Measurements from ENCODE around the gene UBE2O.

The UBE2O gene

DNA sequence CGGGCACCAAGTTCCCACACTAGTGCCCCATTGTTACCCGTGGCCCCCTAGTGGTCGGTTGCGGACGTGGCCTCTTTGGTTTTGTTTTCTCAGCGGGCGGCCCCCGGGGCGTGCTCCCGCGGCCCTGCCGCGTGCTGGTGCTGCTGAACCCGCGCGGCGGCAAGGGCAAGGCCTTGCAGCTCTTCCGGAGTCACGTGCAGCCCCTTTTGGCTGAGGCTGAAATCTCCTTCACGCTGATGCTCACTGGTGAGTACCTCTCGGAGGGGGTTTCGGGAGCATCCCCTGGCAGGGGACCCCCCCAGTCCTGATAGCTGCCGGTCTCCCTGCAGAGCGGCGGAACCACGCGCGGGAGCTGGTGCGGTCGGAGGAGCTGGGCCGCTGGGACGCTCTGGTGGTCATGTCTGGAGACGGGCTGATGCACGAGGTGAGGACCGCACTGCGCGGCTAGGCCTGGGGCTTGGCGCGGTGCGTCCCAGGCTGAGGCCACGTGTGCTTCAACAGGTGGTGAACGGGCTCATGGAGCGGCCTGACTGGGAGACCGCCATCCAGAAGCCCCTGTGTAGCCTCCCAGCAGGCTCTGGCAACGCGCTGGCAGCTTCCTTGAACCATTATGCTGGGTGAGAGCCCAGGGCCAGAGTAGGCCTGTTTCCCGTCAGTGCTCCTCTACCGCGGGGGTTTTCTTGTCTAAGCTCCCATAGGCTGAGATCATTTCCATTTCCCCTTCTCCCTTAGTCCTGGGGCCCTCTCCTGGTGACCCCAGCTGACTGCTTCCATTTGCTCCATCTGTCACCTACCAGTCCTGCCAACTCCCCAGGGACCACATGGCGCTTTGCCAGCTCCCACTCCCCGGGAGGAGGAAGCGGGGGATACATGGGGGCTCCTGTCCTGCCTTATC, 66.8 kb downstream of the UBE2O start:
- peak; percentile 94 for DNase-seq

DNA sequence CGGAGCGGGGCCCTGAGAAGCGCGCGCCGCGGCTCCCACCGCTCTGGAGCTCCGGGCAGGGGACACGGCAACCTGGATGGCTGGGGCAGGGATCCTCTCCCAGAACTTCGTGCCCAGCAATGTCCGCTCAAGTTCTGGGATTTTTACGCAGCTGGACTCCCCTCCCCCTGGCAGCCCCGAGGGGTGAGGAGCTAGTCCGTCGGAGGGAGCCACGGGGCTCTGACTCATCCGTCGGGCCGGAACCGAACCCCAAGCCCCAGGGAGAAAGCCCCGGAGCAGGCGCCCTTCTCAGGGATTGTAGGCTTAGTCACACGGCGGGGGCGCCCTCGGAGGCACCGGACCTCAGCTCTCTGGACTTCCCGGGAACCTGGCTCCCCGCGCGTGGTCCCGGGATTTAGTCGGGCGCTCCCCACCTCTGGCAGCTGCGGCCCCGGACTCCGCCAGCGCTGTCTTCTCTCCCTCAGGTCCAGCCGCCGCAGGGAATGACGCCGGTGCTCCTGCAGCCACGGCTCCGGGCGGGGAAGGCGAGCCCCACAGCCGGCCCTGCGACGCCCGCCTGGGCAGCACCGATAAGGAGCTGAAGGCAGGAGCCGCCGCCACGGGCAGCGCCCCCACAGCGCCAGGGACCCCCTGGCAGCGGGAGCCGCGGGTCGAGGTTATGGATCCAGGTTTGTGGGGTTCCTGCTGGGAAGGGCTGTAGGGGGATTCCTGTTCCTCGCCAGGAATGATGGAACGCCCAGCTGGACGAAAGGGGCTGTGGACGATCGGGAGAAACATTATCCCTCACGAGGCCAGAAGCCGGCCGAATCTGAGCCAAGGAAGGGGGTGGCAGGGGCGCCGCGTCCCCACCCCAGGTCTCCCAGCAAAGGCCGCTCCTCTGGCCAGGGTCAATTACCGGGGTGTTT, 67.7 kb downstream of the UBE2O start:
- DNase-seq = peak; percentile 73

DNA sequence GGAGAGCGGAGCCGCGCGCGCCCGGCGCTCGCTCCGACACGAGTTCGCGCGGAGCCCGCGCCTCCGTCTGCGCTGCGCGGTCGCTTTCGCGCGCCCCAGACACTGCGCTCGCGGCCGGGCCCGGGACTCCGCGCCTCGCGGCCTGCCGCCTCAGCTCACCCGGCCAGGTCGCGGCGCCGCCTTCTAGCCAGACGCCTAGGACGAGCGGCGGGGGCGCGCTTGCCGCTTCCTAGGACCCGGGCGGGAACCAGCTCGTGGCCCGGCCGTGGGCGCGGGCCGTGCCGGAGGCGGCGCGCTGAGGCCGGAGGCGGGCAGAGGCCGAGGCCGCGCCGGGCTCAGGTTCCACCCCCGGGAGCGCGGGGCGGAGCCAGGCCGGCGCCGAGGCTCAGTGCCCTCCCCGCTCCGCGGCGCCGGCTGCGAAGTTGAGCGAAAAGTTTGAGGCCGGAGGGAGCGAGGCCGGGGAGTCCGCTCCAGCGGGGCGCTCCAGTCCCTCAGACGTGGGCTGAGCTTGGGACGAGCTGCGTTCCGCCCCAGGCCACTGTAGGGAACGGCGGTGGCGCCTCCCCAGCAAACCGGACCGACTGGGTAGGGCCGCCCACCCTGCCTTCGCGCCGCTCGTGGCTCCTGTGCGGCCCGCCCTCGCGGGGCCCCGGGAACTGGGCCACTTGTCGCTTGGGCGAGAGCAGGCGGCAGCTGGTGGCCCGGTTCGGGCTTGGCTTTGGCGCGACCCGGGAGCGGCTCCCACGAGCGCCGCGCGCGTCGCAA, 68.5 kb downstream of the UBE2O start, which contains the start of gene SPHK1:
Gene SPHK1 (plus strand): TSS at position 388 of the 765 bp plus-strand sequence. CDS start 1,036 bp downstream, outside the sequence.
- peak; percentile 90 for DNase-seq

DNA sequence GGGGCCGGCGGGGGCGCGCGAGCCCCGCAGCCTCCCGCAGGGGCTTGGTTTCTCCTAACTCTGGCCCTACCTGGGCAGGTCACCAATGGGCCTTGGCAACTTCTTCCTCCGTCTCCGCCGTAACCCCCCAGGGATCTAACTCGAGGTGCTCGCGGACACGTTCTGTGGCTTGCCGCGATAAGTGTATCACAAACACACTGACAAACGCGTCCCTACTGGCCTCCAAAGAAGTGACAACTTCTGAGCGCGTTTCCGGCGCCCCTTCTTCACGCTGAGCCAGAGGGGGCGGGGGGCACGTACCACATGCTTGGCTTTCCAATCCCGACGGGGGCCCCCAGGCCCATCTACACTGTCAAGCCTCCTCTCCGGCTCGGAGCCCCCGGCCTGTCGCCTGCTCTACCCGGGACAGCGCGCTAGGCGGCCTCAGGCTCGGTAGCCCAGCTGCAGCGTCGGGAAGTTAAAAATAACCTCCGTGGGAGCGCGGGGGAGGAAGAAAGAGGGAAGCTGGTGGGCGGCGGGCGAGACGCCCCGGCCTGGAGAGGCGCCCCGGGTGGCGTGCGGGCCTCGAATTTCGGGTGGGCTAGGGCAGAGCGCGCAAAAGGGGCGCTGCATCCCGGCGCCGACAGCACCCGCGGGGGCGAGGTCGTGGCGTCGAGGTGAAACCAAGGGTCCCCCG, 69.3 kb downstream of the UBE2O start:
- DNase-seq = peak; percentile 89

DNA sequence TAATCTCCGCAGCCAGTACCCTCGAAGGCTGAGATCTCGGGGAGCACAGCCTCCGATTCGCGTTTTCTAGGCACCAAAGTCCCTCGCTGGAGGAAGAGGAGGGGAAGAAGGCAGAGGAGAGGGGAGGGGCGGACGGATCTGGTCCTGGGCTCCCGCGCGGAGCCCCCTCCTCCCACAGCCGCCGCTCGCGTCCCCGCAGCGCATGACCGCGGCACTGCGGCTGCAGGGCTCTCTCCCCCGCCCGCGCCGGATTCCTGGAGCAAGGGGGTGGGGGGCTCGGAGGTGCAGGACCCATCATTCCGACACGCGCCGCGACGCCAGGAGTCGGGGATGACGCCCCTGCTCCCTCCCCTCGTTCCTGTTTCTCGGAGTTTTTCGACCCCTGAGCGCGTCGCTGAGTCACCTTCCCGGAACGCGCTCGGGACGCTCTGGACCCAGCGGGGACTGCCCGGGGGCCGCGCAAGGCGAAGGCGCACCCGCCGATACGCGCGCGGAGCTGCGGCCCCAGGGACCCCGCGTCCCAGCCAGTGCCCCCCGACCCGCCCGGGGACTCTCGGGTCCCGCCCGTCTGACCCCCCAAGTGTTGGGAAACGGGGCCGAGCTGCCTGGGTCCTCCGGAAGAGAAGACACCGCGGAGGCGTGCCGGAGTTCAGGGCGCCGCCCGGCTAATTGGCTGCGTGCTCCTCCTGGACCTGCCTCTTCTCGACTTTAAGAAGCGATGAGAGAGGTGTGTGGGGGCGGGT, 70.0 kb downstream of the UBE2O start:
- no peak for DNase-seq

DNA sequence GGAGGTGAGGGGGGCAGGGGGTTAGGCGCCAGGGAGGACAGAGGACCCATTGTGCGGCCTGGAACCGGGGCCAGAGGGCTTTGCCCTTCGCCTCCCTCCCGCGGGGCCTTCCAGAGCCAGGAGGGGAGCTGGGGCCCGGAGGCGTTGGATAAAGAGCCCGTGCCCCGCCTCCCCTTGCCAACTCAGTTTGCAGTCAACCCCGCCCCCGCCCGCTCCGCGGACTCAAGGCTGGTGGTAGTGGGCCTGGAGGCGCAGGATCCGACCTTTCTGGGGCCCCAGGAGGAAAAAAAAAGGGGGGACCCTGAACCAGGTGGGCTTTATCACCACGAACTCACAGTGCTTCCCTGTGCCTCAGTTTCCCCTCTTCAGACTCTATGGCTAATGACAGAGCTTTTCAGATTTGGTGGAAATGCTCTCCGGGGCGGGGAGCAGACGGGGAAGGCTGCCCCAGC, 70.6 kb downstream of the UBE2O start:
- no peak for DNase-seq

DNA sequence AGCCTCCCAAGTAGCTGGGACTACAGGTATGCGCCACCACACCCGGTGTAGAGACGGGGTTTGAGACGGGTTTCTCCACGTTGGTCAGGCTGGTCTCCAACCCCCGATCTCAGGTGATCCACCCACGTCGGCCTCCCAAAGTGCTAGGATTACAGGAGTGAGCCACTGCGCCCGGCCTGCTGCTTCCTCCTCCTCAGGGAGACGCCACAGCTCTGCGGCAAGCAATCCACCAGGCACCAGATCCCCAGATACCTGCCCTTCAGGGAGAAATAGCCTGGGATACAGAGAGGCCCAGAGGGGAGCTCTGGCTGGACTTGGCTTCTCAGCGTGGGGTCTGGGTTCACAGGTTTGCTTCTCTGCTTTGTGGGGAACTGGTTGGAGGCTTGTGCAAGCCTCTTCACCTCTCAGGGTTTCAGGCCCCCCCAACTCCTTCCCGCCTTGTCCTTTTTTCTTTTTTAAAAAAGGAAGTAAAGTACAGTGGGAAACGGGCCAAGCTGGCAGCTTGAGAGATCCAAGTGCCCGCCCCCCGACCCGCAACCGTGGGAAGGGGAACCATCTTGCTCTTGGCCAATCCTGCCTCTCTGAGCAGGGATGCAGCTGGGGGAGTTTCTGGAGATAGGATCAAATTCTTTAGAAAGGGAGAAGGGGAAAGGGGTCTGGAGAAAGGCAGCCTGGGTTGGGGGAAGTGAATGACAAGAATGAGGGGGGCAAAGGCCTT, 71.2 kb downstream of the UBE2O start:
- DNase-seq = no peak

DNA sequence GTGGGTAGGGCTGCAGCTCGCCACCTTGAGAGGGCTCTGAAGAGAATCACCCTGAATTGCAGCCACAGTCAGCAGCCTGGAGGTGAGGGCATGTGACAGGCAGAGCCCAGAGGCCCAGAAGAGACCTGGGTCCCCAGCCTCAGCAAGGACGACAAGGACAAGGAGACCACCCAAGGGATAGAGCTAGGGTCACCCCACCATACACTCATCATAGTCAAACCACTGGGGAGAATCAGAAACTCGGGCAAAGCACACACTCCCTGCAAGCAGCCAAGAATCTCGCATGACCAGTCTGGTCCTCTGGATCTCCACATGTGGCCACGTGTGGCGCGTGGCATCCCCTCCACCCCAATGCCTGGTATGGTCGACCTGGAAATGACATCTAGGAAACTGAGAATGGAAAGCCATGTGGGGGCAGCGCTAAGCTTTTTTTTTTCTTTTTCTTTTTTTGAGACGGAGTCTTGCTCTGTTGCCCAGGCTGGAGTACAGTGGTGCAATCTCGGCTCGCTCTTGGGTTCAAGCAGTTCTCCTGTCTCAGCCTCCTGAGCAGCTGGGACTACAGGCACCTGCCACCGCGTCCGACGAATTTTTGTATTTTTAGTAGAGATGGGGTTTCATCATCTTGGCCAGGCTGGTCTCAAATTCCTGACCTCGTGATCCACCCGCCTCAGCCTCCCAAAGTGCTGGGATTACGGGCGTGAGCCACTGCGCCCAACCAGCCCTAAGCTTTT, 73.1 kb downstream of the UBE2O start:
- DNase-seq = no peak

DNA sequence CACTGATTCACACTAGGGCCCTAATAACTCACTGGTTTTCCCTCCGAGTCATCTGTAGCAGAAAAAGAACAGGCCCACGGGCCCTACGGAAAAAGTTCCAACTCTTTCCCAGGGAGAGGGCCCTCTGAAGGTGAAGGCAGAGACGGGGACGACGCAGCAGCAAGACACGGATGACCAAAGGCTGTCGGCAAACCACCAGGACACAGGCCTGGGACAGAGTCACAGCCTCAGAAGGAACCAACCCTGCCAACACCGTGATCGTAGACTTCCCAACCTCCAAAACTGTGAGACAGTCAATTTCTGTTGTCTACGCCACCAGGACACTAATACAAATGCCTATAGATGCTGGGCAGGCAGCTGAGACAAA, 73.7 kb downstream of the UBE2O start:
- DNase-seq = no peak

DNA sequence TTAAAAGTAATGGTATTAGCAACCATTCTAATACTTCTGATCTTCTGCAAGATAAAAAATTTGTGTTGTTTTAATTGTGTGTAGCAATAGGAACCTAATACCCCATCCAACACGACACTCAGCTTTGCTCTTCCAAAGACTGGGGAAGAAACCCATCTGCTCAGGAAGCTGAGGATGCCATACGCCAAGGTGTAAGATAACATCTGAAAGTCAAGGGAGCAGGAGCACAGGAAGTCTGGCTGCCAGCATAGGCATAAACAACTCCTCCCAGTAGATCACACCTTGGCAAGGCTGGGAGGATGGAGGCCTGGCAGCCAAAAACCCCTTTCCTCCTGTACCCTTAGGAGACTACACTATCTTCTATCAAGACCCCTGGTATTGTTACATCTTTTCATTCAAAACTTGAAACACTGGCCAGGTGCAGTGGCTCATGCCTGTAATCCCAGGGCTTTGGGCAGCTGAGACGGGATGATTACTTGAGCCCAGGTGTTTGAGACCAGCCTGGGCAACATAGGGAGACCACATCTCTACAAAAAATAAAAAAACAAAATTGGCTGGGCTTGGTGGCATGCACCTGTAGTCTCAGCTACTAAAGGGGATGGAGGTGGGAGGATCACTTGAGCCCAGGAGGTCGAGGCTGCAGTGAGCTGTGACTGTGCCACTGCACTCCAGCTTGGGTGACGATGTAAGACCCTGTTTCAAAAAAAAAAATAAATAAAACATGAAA, 74.2 kb downstream of the UBE2O start:
- DNase-seq = no peak

DNA sequence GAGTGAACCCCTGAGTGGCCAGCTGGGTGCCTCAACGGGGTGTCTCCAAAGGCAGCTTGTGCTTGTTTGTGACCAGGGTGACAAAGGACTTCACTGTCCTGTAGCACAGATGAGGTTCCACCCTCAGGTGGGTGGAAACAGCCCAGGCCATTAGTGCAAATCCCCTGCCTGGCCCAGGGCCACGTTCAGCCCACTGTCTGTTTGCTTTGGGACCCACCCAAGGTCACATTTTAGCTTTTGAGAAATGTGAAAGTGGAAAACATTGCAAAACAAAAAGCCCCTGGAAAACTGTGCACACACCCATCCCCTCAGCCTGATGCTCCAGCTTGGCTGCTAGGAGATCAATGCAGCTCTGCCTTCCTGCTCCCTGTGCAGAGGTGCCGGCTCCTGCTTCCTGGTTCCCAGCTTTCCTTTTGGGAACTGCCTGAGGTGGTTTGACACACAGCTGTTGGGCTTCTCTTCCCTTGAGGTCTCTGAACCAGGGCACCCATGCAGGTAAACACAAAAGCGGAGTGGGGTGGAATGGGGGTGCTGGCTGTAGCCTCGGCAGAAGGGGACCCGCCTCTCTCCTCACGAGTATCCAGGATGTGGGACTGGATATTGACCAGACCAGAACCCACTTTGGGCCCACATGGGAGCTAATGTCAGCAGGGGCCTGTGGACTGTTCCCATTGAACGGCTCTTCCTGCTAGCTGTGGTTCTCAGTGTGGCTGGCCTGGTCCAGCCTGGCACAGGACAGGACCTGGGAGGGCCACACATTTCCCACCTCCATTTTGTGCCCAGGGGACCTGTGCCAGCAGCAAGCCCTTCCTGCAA, 76.4 kb downstream of the UBE2O start:
- no peak for DNase-seq

DNA sequence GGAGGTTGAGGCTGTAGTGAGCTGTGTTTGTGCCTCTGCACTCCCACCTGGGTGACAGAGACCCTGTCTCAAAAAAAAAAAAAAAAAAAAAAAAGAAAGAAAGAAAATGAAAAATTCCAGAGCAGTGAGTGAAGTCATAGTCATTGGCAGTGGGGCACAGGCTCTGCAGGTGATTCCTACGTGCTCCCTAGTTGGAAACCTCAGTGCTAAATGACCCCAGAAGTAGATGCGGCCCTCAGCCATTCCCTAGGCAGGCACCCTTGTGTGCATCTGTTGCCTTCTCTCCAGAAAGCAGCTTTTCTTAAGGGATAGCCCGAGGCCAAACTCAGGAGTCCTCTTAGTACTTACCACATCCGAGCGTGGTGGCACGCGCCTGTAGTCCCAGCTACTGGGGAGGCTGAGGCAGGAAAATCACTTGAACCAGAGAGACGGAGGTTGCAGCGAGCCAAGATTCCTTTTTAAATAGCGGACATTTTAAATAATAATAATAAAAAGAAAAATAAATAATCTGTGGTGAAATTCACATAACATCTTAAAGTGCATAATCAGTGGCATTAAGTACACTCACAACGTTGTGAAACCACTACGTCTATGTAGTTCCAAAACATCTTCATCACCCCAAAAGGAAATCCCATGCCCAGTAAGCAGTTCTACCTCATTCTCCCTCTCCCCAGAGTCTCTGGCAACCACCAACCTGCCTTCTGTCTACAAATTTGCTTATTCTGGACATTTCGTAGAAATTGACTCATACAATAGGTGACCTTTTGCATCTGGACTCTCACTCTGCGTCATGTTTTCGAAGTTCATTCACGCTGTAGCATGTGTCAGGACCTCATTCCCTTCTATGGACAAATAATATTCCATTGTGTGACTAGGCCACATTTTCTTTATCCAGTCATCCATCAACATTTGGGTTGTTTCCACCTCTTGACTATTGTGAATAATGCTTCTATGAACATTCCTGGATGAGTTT, 81.0 kb downstream of the UBE2O start:
- DNase-seq = no peak

DNA sequence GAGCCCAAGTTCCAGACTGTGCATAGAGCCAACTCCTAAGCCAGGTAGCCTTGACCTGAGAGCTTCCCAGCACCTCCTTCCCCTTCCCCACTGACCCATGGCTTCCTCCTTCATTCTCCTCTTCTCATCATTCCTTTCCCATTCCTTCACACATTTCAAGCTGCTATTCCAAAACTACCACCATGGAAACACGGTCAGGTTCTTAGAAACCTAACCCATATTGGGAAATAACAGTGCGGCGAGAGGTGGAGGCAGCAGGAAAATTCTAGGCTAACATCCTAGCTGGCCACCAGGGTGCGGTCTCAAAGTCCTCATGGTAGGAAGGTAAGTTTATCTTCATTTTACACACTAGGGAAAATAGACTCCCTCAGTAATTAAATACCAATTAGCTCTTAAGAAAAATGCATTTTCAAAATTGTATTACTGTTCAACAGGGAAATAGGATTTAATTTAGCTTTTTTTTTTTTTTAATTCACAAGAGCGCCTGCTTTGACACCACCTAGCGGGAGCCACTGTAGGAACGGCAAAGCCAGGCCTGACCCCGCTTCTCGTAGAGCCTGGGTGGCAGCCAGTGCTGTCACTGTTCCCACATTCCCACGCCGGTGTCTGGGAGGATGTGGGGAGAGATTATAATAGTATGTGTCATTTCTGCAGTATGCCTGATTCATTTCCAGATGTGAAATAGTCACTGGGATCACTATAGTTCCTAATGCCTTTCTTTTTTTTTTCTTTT, 82.5 kb downstream of the UBE2O start:
- no peak for DNase-seq

DNA sequence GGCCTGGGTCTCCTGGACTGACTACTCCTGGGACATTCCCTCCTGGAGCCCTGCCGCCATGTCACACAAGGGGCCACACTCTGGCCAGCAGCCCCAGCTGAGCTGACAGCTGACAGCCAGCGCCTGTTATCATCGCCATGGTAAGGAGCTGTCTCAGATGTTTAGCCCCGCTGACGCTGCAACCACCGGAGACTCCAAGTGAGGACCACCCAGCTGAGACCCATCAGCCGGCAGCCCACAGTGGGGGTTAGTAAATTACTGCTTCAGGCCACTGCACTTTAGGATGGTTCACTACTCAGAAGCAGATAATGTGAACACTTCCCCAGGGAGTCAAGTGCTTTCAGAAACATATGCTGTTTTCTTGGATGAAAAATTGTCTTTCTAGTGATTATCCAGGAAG, 83.1 kb downstream of the UBE2O start:
- DNase-seq = no peak

DNA sequence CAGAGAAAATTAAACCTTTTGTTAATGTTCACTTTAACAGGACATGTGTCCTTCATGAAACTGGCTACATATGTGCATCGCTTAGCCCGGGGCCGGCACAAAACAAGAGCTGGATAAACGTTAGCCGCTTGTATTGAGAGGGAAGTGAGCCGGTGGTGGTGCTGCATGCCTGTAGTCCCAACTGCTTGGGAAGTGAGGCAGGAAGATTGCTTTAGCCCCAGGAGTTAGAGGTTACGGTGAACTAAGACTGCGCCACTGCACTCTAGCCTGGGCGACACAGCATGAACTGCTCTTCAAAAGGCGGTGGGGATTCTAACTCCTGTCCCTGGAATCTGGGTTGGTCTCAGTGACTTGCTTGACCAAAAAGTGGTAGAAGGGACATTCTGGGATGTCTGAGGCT, 83.6 kb downstream of the UBE2O start:
- no peak for DNase-seq

DNA sequence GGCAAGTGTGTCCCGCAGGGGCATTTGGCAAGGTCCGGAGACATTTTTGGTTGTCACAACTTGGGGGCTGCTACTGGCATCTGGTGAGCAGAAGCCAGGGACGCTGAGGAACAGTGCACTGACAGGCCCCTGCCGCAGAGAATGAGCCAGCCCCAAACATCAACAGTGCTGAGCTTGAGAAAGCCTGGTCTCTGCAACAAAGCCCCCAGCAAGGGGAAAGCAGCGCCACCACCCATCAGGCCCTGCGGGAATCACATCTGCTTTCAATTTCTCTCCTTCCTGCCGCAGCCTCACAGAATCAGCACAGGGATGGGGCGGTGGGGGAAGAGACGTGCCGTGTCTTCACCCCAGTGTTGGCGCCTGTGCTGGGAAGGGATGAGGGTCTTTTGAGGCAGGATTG, 84.4 kb downstream of the UBE2O start:
- no peak for DNase-seq

DNA sequence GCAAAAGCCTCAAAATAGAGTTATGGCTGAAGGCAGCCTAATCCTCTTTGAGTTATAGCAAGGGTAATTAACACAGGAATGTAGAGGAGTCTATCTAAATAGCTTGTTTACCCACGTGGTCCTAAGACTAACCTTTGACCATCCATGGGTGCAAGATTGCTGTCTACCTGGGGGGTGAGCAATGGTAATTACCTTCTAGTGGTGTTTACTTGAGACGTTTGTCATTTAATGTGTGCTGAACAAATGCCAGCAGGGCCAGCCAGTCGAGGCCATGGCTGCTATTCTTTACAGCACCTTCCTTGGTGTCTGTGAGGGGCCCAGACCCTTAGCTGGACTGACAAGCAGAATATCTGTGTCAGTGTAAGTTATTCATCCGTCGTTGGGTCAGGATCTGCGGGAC, 85.3 kb downstream of the UBE2O start:
- DNase-seq = no peak
